AG04449 (cell line): ENCODE results near the gene QKI.

Experiments
- CTCF ChIA-PET: fragments of 350-600 bp; formaldehyde crosslinking; extraction: SDS; loops from one replicate; lab custom pipeline; 2021; ENCODE audit warnings: antibody characterized with exemption; lab: Yijun Ruan, JAX
- POLR2A ChIA-PET: fragments of 400-600, 350-600 bp; formaldehyde crosslinking; extraction: SDS; loops from one replicate; lab custom pipeline; 2020; ENCODE audit warnings: antibody characterized with exemption, inconsistent platforms; lab: Yijun Ruan, JAX
- DNase-seq: peaks from one replicate; pipeline ENCODE4 v3.0.0-alpha.2; 2010; ENCODE audit warnings: low read depth, low spot score
- H3K4me3 ChIP-seq: 2 replicates; pipeline ENCODE4 v1.5.1; 2011; ENCODE audit warnings: low read depth, mild to moderate bottlenecking, control low read depth, low read length
- TF ChIP-seq, protein P1 (sequence below): IDR thresholded peaks from one replicate; pipeline ENCODE4 v1.5.1; 2011; ENCODE audit warnings: mild to moderate bottlenecking, moderate library complexity, low read length, control low read depth, inconsistent platforms; ENCODE audit not compliant: insufficient read depth; ENCODE audit errors: missing control alignments

QKI gene

DNA sequence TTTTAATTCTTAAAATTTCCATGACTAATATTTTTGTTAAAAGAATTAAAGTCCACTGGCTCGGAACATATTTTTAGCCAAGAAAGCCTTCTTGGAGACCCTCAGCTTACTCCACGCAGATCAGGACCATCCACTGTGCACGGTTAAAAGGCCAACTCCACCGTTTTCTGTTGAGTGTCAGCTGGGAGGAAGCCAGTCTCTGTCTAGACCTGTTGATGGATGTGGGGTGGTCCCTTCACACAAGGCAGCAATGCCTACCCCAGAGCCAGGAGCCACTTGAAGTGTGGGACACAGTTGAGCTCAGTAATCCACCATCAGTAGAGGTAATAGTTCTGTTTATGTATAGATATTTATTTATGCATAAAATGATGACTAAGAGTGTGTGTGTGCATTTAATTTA lies 19.9 kb upstream of the QKI start:
- no peak overlapping the region for H3K4me3 ChIP-seq
- ChIA-PET POLR2A (no interaction called here), CTCF (no interaction called here)
- no peak for DNase-seq
- TF ChIP-seq, protein P1, sequence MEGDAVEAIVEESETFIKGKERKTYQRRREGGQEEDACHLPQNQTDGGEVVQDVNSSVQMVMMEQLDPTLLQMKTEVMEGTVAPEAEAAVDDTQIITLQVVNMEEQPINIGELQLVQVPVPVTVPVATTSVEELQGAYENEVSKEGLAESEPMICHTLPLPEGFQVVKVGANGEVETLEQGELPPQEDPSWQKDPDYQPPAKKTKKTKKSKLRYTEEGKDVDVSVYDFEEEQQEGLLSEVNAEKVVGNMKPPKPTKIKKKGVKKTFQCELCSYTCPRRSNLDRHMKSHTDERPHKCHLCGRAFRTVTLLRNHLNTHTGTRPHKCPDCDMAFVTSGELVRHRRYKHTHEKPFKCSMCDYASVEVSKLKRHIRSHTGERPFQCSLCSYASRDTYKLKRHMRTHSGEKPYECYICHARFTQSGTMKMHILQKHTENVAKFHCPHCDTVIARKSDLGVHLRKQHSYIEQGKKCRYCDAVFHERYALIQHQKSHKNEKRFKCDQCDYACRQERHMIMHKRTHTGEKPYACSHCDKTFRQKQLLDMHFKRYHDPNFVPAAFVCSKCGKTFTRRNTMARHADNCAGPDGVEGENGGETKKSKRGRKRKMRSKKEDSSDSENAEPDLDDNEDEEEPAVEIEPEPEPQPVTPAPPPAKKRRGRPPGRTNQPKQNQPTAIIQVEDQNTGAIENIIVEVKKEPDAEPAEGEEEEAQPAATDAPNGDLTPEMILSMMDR, result no peak

DNA sequence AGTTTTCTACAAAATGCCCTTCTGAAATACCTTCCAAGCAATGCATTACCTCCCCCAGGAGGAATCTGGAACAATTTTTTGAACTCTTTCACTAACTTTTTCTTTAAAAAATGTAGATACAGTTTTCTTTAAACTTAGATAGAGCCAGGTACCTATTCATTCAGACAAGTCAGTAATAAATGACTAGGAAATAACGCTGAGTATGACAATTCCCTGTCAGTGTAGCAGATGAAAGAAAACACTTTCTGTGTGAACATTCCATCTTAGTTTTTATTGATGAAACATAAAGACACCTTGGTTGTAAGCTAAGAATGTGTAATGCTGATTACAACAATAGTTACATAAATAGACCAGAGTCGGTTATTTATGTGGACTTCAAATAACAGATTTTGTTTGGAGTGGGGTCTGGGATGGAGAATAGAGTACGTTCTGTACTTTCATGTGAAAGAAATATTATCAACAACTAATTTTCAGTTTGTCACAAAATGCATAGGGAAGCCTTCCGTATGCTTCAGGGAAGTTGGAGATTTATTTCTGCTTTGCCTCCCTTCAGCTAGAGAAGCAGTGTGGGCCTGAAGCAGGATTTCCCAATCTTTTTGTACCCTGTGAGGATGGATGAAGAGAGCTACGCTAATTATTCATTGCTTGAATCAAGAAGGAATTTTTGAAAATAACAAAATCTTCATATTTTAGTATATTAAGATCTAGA lies 19.2 kb upstream of the QKI start:
- DNase-seq, result no peak
- no peak overlapping the region for H3K4me3 ChIP-seq
- TF ChIP-seq, protein P1, result no peak
- ChIA-PET CTCF (no interaction called here), POLR2A (no interaction called here)

DNA sequence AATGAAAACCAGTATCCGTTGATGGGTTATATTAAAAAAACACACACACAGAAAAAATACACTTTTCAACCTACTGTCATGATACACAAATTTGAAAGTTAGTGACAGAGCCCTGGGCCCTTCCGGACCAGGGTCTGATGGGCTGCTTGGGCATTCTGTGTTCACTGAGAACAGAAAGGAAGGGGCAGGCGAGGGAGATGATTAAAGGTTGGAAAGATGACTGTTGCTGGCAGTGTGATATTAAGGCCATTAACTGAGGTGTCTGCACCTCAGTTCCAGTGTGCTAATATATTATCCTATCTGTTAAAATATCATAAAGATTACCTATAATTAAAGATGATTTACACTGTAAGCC lies 18.7 kb upstream of the QKI start:
- DNase-seq, result no peak
- TF ChIP-seq, protein P1, result no peak
- ChIA-PET POLR2A (no interaction called here), CTCF (no interaction called here)
- no peak overlapping the region for H3K4me3 ChIP-seq

GRCh38 chr6:163397326-163397725 lies 17.2 kb upstream of the QKI start:
- ChIA-PET CTCF (no interaction called here), POLR2A (no interaction called here)
- no peak for DNase-seq
- TF ChIP-seq, protein P1, result no peak
- no peak overlapping the region for H3K4me3 ChIP-seq

DNA sequence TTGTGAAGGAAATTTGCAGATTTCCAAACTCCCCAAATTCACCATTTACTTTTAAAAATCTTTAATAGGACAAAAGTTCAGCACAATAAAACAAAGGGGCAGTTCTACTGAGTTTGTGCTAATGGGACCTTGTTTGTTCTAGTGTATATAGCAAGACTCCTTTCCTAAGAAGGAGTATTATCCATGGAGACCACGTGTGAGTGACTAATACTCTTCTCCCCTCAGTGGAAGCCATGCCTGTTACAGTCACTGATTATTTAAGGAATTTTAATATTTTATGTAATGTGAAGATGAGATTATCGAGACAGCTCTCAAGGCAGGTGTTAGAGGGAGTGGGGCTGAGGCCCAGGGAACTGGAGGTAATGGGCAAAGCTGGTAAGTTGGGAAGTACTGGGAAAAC lies 16.4 kb upstream of the QKI start:
- CTCF ChIA-PET, result no interaction called here
- TF ChIP-seq, protein P1, result no peak
- POLR2A ChIA-PET, result no interaction called here
- no peak overlapping the region for H3K4me3 ChIP-seq
- DNase-seq, result no peak

DNA sequence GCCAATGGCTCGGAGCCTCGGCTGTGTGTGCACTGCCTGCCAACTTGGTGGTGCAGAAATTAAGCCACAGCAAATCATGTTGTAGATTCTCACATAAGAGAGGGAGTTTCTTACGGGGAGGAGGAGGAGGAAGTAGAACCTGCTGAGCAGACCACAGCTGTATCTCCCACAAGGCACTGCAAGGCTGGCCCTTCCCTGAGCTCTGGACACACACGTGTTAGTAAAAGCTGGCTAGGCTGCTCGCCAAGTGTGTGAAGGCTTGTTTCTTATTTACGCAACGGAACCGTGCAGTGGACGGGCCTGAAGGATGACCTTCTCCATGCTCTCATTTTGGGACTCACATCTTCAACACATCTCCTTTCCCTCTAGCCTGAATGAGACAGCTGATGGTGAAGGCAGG lies 15.7 kb upstream of the QKI start:
- CTCF ChIA-PET, result no interaction called here
- no peak overlapping the region for H3K4me3 ChIP-seq
- DNase-seq, result no peak
- TF ChIP-seq, protein P1, result no peak
- POLR2A ChIA-PET, result no interaction called here
